Left renal cortex interstitium (tissue), 4 donors: ENCODE measurements around the gene SKAP2. TPM values are rescaled to one million over a fixed set of nuclear protein-coding genes. Genes with fewer than 3 reads are reported as not detected.
"Not testable (repeated sequence)": the region's sequence is repeated elsewhere in the genome, so short reads cannot be mapped to it uniquely, and the experiment has no call there.

Experiments
- DNase-seq, 4 donors: peaks; one replicate each; pipeline ENCODE4 v3.0.0-alpha.2; 2013; ENCODE audit warnings: low read depth in 4 of 4, low spot score in 2 of 4, missing footprints in 1 of 4
- polyA plus RNA-seq, 4 donors: library from polyadenylated mRNA; unstranded; fragments of 120-200 nt; gene quantifications; one replicate each; pipeline ENCODE4 v1.2.1, GENCODE V29; 2013; ENCODE audit not compliant: insufficient read length in 4 of 4

The SKAP2 gene
- polyA plus RNA-seq, 4 donors = 20.4 to 28.1 (median 25.6) TPM

- no peak for DNase-seq
Measured at GRCh38 chr7:26858241-26858715, 6.1 kb downstream of the SKAP2 start.

- DNase-seq = peak in 2 of 4 donors; percentile 70 to 88
Measured at GRCh38 chr7:26857506-26858240, 6.7 kb downstream of the SKAP2 start.

- DNase-seq = no peak
Measured at GRCh38 chr7:26857170-26857505, 7.3 kb downstream of the SKAP2 start.

- DNase-seq = no peak
Measured at GRCh38 chr7:26856176-26856985, 8.0 kb downstream of the SKAP2 start.

- DNase-seq = no peak
Measured at GRCh38 chr7:26854876-26855855, 9.2 kb downstream of the SKAP2 start.

- no peak for DNase-seq
Measured at GRCh38 chr7:26853788-26854393, 10.5 kb downstream of the SKAP2 start.

GRCh38 chr7:26850193-26850651 is 14.2 kb downstream of the SKAP2 start:
- no peak for DNase-seq

- DNase-seq = no peak
Measured at GRCh38 chr7:26843705-26844104, 20.7 kb downstream of the SKAP2 start.

- no peak for DNase-seq
Measured at GRCh38 chr7:26842897-26843296, 21.5 kb downstream of the SKAP2 start.

GRCh38 chr7:26841003-26841739 is 23.2 kb downstream of the SKAP2 start:
- DNase-seq = no peak

- not testable (repeated sequence) for DNase-seq
Measured at GRCh38 chr7:26836793-26837192, 27.6 kb downstream of the SKAP2 start.

- DNase-seq = no peak
Measured at GRCh38 chr7:26815426-26815825, 49.0 kb downstream of the SKAP2 start.

- peak in 1 of 4 donors; percentile 12 for DNase-seq
Measured at GRCh38 chr7:26813432-26813831, 51.0 kb downstream of the SKAP2 start.

- no peak for DNase-seq
Measured at GRCh38 chr7:26794541-26794940, 69.8 kb downstream of the SKAP2 start.

GRCh38 chr7:26792576-26792975 is 71.8 kb downstream of the SKAP2 start:
- no peak for DNase-seq

- no peak for DNase-seq
Measured at GRCh38 chr7:26792006-26792405, 72.4 kb downstream of the SKAP2 start.

- no peak for DNase-seq
Measured at GRCh38 chr7:26789481-26790184, 74.8 kb downstream of the SKAP2 start.

- peak in 1 of 4 donors; percentile 10 for DNase-seq
Measured at GRCh38 chr7:26787701-26788100, 76.7 kb downstream of the SKAP2 start.

- DNase-seq = no peak
Measured at GRCh38 chr7:26784118-26784517, 80.3 kb downstream of the SKAP2 start.
